OCI-LY7 (cell line): ENCODE results near the gene MACF1.

Experiments
- EZH2phosphoT487 ChIP-seq: fragments of 200-600 bp; sonication (generic); IDR thresholded peaks from 2 replicates; pipeline ENCODE4 v1.6.1; 2018; ENCODE audit warnings: low read depth, borderline replicate concordance, mild to moderate bottlenecking, mixed run types, antibody characterized with exemption, low read length, moderate library complexity, mixed read lengths
- TF ChIP-seq, protein P1 (sequence below): fragments of 200-600 bp; sonication (generic); conservative IDR thresholded peaks from 2 replicates; pipeline ENCODE4 v1.5.1; 2014; ENCODE audit warnings: mild to moderate bottlenecking, antibody characterized with exemption, low read length, moderate library complexity, mixed read lengths

DNA sequence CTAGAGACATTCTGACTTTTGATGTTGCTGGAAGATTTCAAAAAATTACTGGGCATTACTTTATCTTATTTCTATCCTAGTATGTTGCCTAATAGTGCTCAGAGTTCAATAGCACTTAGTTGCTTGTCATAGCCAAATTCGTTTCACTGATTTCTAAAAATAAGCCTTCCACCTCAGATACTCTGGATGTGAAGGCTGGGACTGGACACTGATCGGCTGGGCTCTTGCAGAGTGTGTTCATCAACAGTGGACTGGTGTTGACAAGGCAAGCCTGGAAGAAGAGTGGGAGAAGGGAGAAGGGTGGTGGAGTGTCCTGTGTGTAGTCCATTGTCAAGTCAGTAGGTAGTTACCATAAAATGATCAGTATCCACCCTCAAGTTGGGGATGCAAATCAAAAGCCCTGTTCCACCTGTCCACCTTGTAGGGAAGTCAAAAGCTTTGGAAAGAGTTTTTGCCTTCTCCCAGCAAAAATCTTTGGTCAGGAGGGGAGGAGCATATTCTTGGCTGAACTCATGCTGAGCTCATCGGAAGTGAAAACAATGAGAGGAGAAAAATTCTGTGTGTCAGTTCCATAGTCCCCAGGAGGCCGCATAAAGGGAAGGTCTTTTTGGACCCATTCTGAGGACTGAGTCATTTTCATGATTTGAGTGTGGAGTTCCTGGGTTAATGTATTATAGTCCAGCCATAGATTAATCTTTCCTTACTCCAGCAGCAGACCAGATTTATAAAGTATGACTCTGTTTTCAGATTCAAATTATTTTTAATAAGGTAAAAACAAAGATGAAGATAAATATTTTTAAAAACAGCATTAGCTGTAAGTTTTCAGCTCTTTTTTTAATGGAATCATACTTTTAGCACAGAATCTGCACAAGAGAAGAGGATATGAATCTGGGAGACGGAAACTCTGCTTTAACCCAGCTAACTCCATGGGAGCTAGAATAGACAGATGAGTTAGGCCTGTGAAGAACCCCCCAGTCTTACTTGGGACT is 187.5 kb downstream of the MACF1 start:
- TF ChIP-seq, protein P1, sequence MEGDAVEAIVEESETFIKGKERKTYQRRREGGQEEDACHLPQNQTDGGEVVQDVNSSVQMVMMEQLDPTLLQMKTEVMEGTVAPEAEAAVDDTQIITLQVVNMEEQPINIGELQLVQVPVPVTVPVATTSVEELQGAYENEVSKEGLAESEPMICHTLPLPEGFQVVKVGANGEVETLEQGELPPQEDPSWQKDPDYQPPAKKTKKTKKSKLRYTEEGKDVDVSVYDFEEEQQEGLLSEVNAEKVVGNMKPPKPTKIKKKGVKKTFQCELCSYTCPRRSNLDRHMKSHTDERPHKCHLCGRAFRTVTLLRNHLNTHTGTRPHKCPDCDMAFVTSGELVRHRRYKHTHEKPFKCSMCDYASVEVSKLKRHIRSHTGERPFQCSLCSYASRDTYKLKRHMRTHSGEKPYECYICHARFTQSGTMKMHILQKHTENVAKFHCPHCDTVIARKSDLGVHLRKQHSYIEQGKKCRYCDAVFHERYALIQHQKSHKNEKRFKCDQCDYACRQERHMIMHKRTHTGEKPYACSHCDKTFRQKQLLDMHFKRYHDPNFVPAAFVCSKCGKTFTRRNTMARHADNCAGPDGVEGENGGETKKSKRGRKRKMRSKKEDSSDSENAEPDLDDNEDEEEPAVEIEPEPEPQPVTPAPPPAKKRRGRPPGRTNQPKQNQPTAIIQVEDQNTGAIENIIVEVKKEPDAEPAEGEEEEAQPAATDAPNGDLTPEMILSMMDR, result no peak
- no peak for TF ChIP-seq EZH2phosphoT487
